Measurements from ENCODE around the gene DEXI. TPM values are rescaled to one million over a fixed set of nuclear protein-coding genes. Genes with fewer than 3 reads are reported as not detected.
"Not testable (repeated sequence)": the region's sequence is repeated elsewhere in the genome, so short reads cannot be mapped to it uniquely, and the experiment has no call there.

DEXI gene
- total RNA-seq, 1 donor from 2014 or later: 38.4 TPM

DNA sequence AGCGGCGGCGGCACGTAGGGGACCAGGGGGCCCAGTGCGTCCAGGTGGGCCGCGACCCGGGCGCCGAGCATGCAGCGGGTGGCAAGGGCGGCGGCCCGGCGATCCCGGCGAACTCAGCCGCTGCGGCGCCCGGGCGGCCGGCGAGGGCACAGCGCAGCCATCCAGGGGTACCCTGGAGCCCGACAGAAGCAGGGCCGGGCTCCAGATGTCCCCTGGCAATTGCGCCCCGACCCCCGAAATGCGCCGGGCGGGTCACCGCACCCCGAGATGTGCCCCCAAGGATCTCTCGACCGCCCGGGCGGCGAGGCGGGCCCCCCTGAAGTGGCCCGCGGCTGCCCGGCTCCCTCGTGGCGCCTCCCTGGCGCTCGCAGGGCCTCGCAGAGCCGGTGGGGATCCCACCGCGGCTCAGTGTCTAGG is 325 bp downstream of the DEXI start:
- not testable (repeated sequence) for DNase-seq (ENCODE audit: low read depth, low spot score)

DNA sequence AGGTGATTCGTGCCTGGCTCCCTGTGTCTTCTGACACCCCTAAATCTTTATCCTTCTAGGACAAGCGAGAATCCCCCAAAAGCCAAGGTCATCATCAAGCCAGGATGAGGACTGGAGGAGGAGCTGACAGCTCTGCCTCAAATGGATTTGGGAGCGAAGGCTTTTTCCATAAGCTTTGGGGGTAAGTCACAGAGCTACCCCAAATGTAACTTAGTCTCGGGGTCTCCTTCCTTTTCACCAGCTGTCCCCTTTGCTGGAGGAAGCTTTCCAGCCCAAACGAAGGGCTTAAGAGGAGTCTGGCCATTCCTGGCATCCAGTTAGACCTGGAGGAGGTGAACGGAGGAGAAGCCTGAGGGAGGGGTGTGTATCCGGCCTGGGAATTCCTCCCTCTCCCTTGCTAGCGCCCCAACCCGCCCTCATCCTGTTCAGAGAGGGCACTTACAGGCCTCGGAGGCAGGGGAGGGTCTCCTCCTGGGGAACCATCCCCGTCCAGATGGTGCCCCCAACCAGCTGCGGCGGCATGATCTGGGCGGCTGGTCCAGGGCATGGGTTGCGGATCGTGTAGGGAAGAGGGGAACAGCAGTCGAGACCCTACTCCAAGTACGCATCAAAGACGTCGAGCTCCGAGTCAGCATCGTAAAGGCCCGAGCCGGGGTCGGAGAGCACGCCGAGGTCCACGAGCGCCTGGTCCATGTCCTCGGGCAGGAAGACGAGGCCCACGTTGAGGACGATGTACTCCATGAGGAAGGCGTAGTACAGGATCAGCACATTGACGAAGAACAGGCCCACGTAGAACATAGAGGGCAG is 938 bp downstream of the DEXI start:
- DNase-seq (ENCODE audit: low read depth, low spot score): no peak

DNA sequence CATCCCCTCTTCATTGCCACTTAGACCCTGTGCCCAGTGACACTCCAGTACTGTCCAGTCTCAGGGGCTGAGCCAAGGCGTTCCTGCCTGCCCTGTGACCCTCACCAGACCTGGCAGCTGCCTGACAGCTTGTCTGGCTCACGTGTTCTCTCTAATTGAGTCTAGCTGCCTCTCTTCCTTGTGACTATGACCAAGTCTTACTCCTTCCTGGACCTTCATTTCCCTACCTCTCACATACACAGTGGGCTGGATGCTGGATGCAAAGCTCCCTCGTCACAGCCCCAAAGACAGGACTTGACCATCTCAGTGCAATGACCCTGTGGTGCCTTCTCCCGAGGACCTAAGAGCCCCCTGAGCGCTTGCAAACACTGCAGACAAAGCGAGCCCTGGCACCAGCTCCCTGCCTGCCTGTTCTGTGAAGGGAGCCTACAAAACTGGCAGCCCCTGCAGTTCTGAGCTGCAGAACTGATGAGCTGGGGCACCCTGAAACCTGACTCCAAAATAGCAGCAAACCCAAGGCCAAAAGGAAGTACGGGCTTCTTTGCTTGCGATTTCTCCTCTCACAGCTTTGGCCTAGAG is 1.7 kb downstream of the DEXI start:
- no peak for DNase-seq (ENCODE audit: low read depth, low spot score)

GRCh38 chr16:10939649-10940234 is 2.5 kb downstream of the DEXI start:
- DNase-seq (ENCODE audit: low read depth, low spot score): no peak

DNA sequence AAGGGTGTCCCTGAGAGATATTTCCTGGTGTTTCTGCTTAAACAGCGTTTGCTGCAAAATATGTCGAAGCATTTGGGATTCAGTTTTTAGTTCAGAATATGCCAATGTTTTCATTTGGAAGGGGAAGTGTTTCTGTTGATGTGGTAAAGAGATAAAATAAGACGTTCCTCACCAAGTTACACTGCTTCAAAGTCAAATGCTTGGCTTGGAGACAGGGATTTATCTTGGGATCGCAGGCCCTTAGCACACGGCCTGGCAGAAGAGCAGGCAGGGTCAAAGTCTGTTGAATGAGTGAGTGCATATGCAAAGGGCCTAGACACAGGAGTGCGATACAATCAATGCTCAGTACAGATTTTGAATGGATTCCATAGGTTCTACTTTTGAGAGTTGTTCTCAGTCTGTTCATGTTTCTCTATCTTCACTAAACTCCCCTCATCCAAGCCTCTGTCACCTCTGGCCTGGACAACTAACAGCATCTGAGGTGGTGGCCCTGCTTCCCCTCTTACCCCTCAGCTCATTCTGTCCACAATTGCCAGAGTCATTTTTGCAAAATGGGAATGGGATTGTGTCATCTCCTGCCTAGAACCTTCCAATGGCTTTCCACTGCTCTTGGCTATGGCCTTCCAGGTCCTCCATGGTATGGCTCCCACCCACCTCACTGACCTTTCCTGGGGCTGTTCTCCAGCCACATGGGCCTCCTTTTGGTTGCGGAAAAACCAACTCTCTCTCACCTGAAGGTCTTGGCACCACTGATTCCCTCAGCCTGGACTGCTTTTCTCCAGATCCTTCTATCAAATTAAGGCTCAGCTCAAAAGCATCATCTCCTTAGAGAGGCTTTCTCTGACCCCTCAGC is 3.2 kb downstream of the DEXI start:
- no peak for DNase-seq (ENCODE audit: low read depth, low spot score)

GRCh38 chr16:10938321-10938720 is 3.9 kb downstream of the DEXI start:
- no peak for DNase-seq (ENCODE audit: low read depth, low spot score)

DNA sequence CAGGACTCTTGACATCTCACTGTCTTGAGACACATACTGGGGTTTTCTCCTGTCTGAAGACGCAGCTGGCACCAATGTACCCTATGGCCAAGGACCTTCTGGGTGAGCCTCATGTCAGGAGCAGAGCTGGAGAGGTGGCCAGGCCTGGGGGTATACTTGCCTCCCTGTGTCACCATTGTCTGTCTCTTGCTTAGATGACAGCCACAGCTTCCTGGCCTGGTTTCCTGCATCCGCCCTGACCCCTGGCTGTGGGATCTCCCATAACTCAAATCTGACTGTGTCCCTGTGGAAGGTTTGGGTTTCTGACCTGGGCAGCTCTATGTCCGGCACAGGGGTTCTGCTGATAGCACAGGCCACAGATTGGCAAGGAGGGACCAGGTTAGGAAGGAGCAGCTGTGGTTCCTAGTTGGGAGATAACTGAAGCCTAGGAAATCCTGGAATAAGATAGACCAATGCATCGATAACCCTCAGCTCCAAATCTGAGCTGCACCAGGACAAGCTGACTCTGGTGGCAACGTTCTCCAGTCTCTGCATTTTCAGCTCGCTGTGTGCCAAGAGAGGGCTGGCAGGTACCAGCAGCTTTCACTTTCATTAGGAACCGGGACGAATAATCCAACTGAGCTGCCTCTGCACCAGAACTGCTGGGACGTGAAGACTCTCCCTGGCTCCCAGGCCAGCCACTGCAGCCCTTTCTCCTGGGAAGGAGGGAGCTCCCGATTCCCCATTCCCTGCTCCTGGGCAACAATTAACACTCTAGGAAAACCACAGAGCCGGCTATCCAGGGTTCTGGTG is 5.0 kb downstream of the DEXI start:
- no peak for DNase-seq (ENCODE audit: low read depth, low spot score)

DNA sequence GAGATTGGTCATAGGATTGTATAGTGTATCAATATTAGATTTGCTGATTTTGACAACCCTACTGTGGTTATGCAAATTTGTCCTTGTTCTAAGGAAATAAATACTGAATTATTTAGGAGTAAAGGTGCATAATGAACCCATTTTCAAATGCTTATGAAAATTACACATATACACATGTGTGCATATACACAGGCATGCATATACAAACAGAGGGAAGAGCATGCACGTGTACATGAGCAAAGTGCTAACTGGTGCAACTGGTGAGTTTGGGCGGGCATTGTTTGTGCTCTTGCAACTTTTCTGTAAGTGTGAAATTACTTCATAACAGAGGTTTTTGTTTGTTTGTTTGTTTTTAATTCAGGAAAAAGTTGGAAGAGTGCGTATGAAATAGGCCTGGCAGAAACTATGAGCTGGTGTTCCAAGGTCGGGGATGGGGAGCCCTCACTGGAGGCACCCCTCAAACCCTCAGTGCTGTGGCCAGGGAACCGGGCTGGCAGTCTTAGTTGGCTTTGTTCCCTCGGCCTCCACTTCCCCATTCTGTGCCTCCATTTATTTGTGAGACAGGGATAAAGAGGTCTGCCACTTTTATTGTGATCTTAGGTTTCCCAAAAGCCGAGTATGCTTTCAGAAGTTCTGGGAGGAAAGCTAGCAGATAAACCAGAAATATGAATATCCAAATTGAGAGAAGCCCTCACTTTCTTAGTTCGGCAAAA is 5.8 kb downstream of the DEXI start:
- DNase-seq (ENCODE audit: low read depth, low spot score): no peak

GRCh38 chr16:10935226-10935915 is 6.9 kb downstream of the DEXI start:
- DNase-seq (ENCODE audit: low read depth, low spot score): no peak

GRCh38 chr16:10934325-10935107 is 7.8 kb downstream of the DEXI start:
- DNase-seq (ENCODE audit: low read depth, low spot score): no peak

- DNase-seq (ENCODE audit: low read depth, low spot score): no peak
Observed at GRCh38 chr16:10933865-10934264, 8.4 kb downstream of the DEXI start.

- DNase-seq (ENCODE audit: low read depth, low spot score): no peak
Observed at GRCh38 chr16:10932959-10933710, 9.1 kb downstream of the DEXI start.

- DNase-seq (ENCODE audit: low read depth, low spot score): no peak
Observed at GRCh38 chr16:10931977-10932632, 10.2 kb downstream of the DEXI start.

GRCh38 chr16:10931134-10931533 is 11.1 kb downstream of the DEXI start:
- DNase-seq (ENCODE audit: low read depth, low spot score): no peak

GRCh38 chr16:10930755-10931093 is 11.5 kb downstream of the DEXI start:
- no peak for DNase-seq (ENCODE audit: low read depth, low spot score)

DNA sequence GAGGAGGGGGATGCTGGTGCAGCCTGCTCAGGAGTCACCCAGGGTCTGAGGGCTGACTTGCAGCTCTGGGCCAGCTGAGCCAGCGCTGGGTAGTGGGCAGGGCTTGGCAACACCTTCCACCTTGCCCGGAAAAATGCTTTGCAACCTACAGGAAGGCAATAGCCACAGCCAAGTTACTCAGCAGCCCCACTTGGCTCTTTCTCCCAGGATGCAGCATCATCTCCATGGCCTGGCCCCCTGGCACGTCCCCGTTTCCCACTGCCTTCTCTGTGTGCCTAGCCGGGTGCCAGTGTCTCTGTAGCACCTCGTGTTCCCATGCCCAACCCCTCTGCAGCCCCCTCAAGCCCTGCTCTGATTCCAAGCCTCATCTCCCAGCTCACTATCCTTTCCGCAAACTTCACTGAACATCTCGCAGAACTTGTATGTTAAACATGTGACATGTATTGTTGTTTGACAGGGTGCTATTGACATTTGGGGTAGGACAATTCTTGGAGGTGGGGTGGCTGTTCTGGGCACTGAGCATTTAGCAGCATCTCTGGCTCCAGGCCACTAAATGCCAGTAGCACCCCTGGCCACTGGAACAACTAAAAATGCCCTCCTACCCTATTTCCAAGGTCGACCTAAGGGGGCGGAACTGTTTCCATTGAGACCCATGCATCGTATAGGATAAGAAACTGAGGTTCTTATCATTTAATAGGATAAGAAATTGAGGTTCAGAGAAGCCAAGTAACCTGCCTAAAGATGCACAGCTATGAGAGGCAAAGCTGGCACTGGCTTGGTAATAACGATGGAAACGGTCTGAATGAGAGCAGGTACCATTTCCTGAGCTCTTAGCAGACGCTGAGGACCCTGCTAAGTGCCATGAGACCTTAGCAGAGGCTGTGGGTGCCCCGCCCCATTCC is 12.2 kb downstream of the DEXI start:
- DNase-seq (ENCODE audit: low read depth, low spot score): no peak

- DNase-seq (ENCODE audit: low read depth, low spot score): not testable (repeated sequence)
Observed at GRCh38 chr16:10929097-10929496, 13.2 kb downstream of the DEXI start.

All from pulmonary artery endothelial cell (primary cell).